CD4-positive, alpha-beta T cell treated with Interleukin-6 for 4 hours (primary cell): ENCODE measurements around the gene RSBN1.
"Not testable (repeated sequence)": the region's sequence is repeated elsewhere in the genome, so short reads cannot be mapped to it uniquely, and the experiment has no call there.

Experiments
- DNase-seq: peaks from one replicate; pipeline ENCODE4 v3.0.0-alpha.2; 2020; ENCODE audit warnings: mixed read lengths

RSBN1 gene

GRCh38 chr1:113811888-113812660, at the start of gene RSBN1:
RSBN1 (minus strand) TSS chr1:113812476; CDS start chr1:113812412, 64 bp downstream.
- DNase-seq = peak; percentile 98

- no peak for DNase-seq
Measured at GRCh38 chr1:113861641-113862040, 49.4 kb upstream of the RSBN1 start.

GRCh38 chr1:113860891-113861290, 48.6 kb upstream of the RSBN1 start:
- no peak for DNase-seq

DNA sequence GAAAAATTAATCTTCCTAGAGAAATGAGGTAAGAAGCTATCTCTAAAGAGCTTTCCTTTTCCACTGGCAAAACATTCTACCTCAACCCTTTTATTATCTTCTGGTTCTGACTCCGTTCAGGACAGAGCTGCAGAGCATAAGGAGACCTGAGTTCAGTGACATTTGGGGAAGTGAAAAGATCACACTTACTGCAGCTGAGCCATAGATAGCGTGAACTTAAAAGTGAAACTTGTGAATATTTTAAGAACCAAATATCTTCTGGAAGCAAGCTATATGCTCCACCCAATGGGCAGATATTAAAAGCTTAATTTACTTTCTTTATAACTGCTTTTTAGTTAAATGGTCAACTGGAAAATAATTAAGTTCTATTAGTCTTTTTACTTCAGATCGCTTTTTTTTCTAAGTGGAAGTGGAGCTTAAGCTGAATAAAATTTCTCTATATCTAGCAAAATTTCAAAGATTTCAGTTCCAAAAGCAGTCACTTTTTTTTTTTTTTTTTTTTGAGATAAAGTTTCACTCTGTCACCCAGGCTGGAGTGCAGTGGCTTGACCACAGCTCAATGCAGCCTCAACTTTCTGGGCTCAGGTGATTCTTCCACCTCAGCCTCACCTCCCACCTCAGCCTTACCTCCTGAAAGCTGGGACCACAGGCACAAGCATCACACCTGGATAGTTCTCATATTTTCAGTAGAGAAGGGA, 47.4 kb upstream of the RSBN1 start:
- no peak for DNase-seq

DNA sequence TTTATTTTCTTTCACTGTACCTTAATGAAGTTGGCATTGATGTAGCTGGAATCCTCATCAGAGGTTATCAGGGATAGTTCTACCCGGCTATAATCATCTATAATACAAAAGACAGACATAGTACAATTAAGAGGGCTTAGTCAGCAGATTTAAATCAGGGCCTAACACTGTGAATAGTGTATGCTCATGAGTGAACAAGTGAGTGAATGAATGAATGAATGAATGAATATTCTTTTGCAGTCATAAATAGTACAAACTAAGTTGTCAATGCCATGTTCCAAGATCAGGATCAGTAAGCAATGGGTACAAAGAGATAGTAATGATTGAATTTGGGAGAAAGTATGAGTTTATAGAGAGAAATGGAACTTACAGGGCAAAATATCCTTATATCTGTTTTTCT, 46.7 kb upstream of the RSBN1 start:
- DNase-seq = no peak

GRCh38 chr1:113858418-113858817, 46.1 kb upstream of the RSBN1 start:
- no peak for DNase-seq

- no peak for DNase-seq
Measured at GRCh38 chr1:113857776-113858175, 45.5 kb upstream of the RSBN1 start.

GRCh38 chr1:113856401-113856790, 44.1 kb upstream of the RSBN1 start:
- no peak for DNase-seq

DNA sequence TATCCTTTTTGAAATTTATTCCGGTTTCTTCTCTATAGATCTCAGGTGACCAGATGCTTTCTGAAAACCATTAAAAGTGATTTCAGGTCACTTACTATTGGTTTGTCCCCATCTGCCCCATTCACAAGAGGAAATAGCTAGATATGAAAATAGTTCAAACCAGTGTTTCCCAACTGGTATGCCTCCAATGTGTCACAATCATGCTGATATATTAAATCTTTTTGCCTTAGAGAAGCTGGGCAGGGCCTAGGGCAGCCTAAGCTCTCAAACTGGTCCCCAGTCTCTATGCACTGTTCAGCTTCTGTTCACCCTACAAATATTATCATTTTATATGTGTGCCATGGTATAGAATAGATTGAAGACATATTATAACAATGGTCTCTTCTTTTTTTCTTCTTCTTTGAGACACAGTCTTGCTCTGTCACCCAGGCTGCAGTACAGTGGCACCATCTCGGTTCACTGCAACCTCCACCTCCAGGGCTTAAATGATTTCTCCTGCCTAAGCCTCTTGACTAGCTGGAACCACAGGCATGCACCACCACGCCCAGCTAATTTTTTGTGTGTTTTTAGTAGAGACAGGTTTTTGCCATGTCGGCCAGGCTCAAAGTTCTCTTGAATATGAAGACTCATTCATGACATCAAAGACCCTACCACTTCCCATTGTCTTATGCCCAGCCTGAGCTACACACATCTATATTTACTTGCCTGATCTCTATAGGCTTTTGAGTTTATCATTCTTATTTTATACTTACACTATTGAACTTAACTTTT, 43.5 kb upstream of the RSBN1 start:
- no peak for DNase-seq

GRCh38 chr1:113854234-113854633, 42.0 kb upstream of the RSBN1 start:
- DNase-seq = no peak

GRCh38 chr1:113852694-113853093, 40.4 kb upstream of the RSBN1 start:
- DNase-seq = not testable (repeated sequence)

- no peak for DNase-seq
Measured at GRCh38 chr1:113850127-113850796, 38.0 kb upstream of the RSBN1 start.

GRCh38 chr1:113849072-113849471, 36.8 kb upstream of the RSBN1 start:
- no peak for DNase-seq

- DNase-seq = no peak
Measured at GRCh38 chr1:113846391-113847035, 34.2 kb upstream of the RSBN1 start.

GRCh38 chr1:113836534-113836933, 24.3 kb upstream of the RSBN1 start:
- DNase-seq = no peak

- DNase-seq = peak; percentile 43
Measured at GRCh38 chr1:113835686-113836290, 23.5 kb upstream of the RSBN1 start.

DNA sequence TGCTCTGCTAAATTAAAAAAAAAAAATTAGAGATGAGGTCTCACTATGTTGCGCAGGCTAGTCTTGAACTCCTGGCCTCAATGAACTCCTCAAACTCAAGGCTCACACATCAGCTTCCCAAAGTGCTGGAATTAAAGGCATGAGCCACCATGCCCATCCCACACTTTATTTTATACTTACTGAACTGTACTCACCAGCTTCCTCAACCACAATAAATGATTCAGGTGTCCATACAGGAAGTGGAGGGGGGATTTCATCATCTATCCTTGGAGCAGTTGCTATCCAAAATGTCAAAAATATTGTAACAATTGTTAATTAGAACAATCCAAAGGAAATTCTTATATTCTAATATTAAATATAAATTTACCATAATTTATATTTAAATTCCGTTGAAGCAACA, 22.4 kb upstream of the RSBN1 start:
- DNase-seq = no peak

DNA sequence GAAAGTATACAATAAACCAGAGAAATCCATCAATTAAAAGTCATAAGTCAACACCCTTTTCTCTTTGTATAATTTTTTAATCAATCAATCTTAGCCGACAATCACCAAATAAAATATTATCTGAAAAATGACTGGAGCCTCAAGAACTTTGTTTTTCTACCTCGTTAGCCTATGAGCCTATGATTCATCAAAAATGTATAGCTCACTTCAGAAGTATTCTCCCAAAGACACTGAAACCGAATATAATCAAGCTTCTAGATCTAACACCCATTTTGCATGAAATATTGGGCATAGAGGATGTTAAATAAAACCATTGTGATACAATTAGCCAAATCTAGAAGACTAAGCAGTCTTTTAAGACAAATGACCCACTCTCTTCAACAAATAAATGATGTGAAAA, 17.8 kb upstream of the RSBN1 start:
- DNase-seq = no peak

DNA sequence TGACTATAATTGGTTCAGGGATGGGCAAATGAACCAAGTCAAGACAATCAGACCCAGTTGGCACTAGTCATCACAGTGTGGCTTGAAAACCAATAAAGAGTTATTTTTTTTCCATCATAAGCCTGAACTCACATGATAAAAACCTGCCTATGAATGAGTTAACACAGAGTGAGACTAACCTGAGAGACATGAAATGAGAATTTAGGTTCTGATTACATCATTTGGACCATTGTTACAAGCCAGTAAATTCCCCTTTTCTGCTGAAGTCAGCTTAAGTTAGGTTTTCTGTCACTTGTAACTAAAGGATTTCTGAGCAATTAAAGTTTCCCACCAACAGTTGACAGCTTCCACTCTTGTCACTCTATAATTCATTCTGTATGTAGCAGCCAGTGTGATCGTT, 9.6 kb upstream of the RSBN1 start:
- no peak for DNase-seq

- no peak for DNase-seq
Measured at GRCh38 chr1:113818578-113818977, 6.3 kb upstream of the RSBN1 start.

DNA sequence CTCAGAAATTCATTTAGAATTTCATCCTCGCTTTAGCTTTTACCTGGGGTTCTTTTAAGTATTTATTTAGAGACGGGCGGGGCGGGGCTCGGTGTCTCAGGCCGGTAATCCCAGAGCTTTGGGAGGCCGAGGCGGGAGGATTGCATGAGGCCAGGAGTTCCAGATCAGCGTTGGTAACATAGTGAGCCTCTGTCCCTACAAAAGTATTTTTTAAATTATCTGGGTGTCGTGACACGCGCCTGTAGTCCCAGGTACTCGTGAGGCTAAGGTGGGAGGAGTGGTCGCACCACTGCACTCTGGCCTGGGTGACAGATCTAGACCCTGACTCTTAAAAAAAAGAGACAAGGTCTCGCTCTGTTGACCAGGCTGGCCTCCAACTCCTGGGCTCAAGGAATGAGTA, 942 bp upstream of the RSBN1 start:
- DNase-seq = no peak

DNA sequence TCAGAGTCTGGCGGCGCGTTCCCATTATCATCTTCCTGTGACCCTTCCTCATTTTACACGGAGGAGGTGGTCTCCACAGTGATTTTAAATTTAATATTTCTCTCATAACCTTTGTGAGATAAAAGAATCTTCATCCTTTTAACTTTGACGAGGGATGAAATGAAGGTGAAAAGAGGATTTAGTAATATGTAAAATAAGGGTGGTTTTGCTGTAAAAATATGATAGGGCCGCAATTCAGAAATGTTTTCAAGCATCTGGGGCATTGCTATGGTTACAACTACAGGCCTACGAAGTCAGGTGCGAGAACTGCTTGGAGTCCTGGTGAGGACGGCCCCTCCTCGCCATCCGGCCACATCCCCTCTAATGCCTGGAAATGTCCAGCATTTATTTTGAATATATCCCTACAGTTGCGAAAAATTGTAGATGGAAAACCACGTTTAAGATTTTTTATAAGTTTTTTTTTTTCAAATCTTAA, 422 bp upstream of the RSBN1 start:
- no peak for DNase-seq
